Ovary (tissue), 9 donors: Measurements from ENCODE around the gene REV3L. TPM values are rescaled to one million over a fixed set of nuclear protein-coding genes. Genes with fewer than 3 reads are reported as not detected.

Experiments used
- DNase-seq, 5 donors: peaks; one replicate each; pipeline ENCODE4 v3.0.0-alpha.2; 2019 to 2020
- H3K27ac ChIP-seq, 2 donors: fragments of 200-600 bp; one replicate each; pipeline versions ENCODE4 v1.5.1 to v1.8.0; 2019 to 2022
- H3K27me3 ChIP-seq: fragments of 200-600 bp; one replicate; pipeline ENCODE4 v1.8.0; 2022
- H3K36me3 ChIP-seq: fragments of 200-600 bp; sonication (generic); one replicate; pipeline ENCODE4 v1.5.1; 2019
- H3K4me1 ChIP-seq: one replicate; pipeline ENCODE4 v1.8.1; 2013; ENCODE audit warnings: mild to moderate bottlenecking, moderate library complexity; ENCODE audit not compliant: insufficient read depth
- H3K4me3 ChIP-seq: fragments of 200-600 bp; sonication (generic); one replicate; pipeline ENCODE4 v1.5.1; 2017
- H3K9me3 ChIP-seq, 2 donors: fragments of 200-600 bp in 1 of 2; sonication (generic) in 1 of 2; one replicate each; pipeline versions ENCODE4 v1.5.1 to v1.8.1; 2013 to 2019; ENCODE audit warnings: mild to moderate bottlenecking in 1 of 2, moderate library complexity in 1 of 2
- CTCF ChIP-seq, 3 donors: fragments of 450-650 bp in 2 of 3; fragments of 200-600 bp in 1 of 3; IDR thresholded peaks; one replicate each; pipeline versions ENCODE4 v1.5.1 to v1.8.0; 2016 to 2022; ENCODE audit warnings: antibody characterized with exemption in 3 of 3, mild to moderate bottlenecking in 1 of 3
- EP300 ChIP-seq: sonication (generic); formaldehyde crosslinking; IDR thresholded peaks from one replicate; pipeline ENCODE4 v1.6.1; 2017; ENCODE audit warnings: antibody characterized with exemption
- POLR2A ChIP-seq: fragments of 450-650 bp; IDR thresholded peaks from one replicate; pipeline ENCODE4 v1.6.1; 2017; ENCODE audit warnings: antibody characterized with exemption, mild to moderate bottlenecking, moderate library complexity
- WGBS, 3 donors: extraction: QIAGEN DNeasy Blood & Tissue Kit in 1 of 3; methylation state at CpG; one replicate each; pipeline versions ENCODE4 v1.1.5 to v1.1.7; 2013 to 2017; 5-methylcytosine and 5-hydroxymethylcytosine counted together
- intact Hi-C, 4 donors: fragments of 100-400 bp; cut with DNase I; formaldehyde crosslinking; loops; one replicate each; pipeline versions ENCODE4 v1.11.0 to v1.15.1; 2022 to 2023
- polyA plus RNA-seq, 2 donors: library from polyadenylated mRNA; stranded (reverse); fragments of 200-250 nt in 1 of 2; fragments of 350-450 nt in 1 of 2; fragmentation: Illumina TruSeq in 1 of 2; extraction: RNeasy Lipid Tissue Mini Kit (QIAGEN cat#74804) in 1 of 2; gene quantifications; one replicate each; pipeline ENCODE4 v1.2.3, GENCODE V29; 2013 to 2014
- total RNA-seq, 7 donors: library from RNA; depleted of rRNA in 2 of 7; stranded (reverse); fragments of >200 nt in 2 of 7; fragmentation: NEBNext Ultra II Directional in 3 of 7; extraction: Animal tissue kit (Norgen Biotek cat#: 25700) in 3 of 7; gene quantifications; one replicate each; pipeline versions ENCODE4 v1.1.0 to v1.2.4, GENCODE V29; 2016 to 2023
- donor health status: DM: no; HTN: no; CAD: no; lungs with moderate emphysema.
- donor health status: DM: no; HTN: no; CAD: no.
- donor health status: Bipolar disorder and iron deficiency.
- donor health status: DM: yes; HTN: yes; CAD: no.
- donor health status: DM: no; HTN: no; CAD: no.
- donor health status: DM: yes; HTN: yes; CAD: no.

Gene REV3L
- total and polyA plus RNA-seq, 9 donors: 8.5 to 55.2 (median 31.0) TPM

- DNase-seq: no peak
- 83 to 91% (median 88%) methylated on average over 1 of the region's 1 CpG for WGBS, 3 donors
- Histone ChIP-seq H3K36me3 (no peaks in the 10 kb centered on the region), H3K9me3 (no peaks in the 10 kb centered on the region), H3K27me3 (no peaks in the 10 kb centered on the region), H3K4me1 (peaks cover 3% of the 10 kb centered on the region), H3K27ac (no peak overlapping the region), H3K4me3 (no peak overlapping the region)
- intact Hi-C loops: no loop called here
- TF ChIP-seq EP300 (no peak), CTCF (IDR thresholded peaks at IDR 0.05) (no peak), POLR2A (no peak)
Observed at GRCh38 chr6:111471958-111472357, 11.1 kb downstream of the REV3L start.

- no peak for DNase-seq
- intact Hi-C loops: no loop called here
- Histone ChIP-seq H3K27ac (no peak overlapping the region), H3K27me3 (no peaks in the 10 kb centered on the region), H3K36me3 (no peaks in the 10 kb centered on the region), H3K4me3 (no peak overlapping the region), H3K9me3 (no peaks in the 10 kb centered on the region), H3K4me1 (peaks cover 3% of the 10 kb centered on the region)
- TF ChIP-seq EP300: no peak
- no peak for TF ChIP-seq CTCF (IDR thresholded peaks at IDR 0.05)
- TF ChIP-seq POLR2A: no peak
- whole genome bisulfite sequencing, 3 donors: 47 to 94% (median 61%) methylated on average over 1 of the region's 1 CpG
Observed at GRCh38 chr6:111471533-111471932, 11.5 kb downstream of the REV3L start.

- no peak for DNase-seq
- intact Hi-C loops: no loop called here
- H3K36me3 ChIP-seq: no peaks in the 10 kb centered on the region
- 89 to 99% (median 95%) methylated on average over 2 of the region's 2 CpGs for WGBS, 3 donors
- H3K4me3 ChIP-seq: no peak overlapping the region
- H3K27ac ChIP-seq: no peak overlapping the region
- no peaks in the 10 kb centered on the region for H3K27me3 ChIP-seq
- TF ChIP-seq EP300: no peak
- no peak for TF ChIP-seq CTCF (IDR thresholded peaks at IDR 0.05)
- no peak for TF ChIP-seq POLR2A
- peaks cover 3% of the 10 kb centered on the region for H3K4me1 ChIP-seq
- H3K9me3 ChIP-seq: no peaks in the 10 kb centered on the region
Observed at GRCh38 chr6:111470991-111471390, 12.0 kb downstream of the REV3L start.

GRCh38 chr6:111469543-111469942, 13.5 kb downstream of the REV3L start:
- no peaks in the 10 kb centered on the region for H3K27me3 ChIP-seq
- no peak for DNase-seq
- H3K9me3 ChIP-seq: no peaks in the 10 kb centered on the region
- no peaks in the 10 kb centered on the region for H3K36me3 ChIP-seq
- WGBS, 3 donors: 96 to 99% (median 98%) methylated on average over 5 of the region's 5 CpGs
- TF ChIP-seq POLR2A: no peak
- no peak for TF ChIP-seq EP300
- no peak for TF ChIP-seq CTCF (IDR thresholded peaks at IDR 0.05)
- intact Hi-C loops: no loop called here
- no peak overlapping the region for H3K27ac ChIP-seq
- no peak overlapping the region for H3K4me3 ChIP-seq
- peaks cover 3% of the 10 kb centered on the region for H3K4me1 ChIP-seq
